ENCODE data around the gene RYK.
A peak's percentile ranks its signal among the peaks of the same experiment; 100 is the strongest.
"Not testable (repeated sequence)": the region's sequence is repeated elsewhere in the genome, so short reads cannot be mapped to it uniquely, and the experiment has no call there.

RYK gene

DNA sequence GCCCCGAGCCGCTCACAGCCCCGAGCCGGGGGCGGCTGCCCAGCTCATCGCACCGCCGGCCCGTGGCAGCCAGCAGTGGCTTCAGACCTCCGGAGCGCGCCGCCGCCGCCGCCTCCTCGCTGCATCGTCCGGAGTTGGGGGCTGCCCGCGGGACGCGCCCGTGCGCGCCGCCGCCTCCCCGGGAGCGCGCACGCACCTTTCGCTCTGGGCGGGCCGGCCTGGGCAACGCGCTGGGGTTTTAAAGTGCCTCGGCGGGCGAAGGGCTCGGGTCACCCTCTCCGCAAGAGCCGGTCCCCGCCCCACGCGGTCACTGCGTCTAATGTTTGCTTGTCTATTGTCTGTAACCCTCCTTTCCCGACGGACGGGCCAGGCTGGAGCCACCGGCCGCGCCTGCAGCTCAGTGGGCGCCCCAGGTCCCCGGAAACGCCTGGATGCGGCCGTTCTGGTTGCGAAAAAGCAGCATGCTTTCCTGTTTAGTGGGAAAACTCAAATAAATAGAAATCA lies at the start of gene RYK:
RYK (minus strand) TSS at position 143 of the 504 bp plus-strand sequence. CDS start 205 bp downstream, outside the sequence.
- peak; percentile 69 for DNase-seq

DNA sequence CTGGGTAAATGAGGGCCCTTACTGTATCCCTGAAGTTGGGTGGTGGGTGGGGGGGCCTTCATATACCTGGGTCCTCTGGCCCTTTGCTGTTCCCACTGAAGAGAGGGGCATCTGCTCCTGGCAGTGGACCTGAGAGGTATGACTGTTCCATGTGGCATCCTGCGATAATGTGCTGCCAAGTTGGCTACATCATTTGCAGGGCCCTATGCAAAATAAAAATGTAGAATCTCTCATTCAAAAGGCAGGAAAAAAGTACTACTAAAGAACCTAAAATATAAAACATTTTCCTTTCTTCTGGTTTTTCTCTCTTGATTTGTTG lies 49.2 kb upstream of the RYK start:
- DNase-seq: no peak

DNA sequence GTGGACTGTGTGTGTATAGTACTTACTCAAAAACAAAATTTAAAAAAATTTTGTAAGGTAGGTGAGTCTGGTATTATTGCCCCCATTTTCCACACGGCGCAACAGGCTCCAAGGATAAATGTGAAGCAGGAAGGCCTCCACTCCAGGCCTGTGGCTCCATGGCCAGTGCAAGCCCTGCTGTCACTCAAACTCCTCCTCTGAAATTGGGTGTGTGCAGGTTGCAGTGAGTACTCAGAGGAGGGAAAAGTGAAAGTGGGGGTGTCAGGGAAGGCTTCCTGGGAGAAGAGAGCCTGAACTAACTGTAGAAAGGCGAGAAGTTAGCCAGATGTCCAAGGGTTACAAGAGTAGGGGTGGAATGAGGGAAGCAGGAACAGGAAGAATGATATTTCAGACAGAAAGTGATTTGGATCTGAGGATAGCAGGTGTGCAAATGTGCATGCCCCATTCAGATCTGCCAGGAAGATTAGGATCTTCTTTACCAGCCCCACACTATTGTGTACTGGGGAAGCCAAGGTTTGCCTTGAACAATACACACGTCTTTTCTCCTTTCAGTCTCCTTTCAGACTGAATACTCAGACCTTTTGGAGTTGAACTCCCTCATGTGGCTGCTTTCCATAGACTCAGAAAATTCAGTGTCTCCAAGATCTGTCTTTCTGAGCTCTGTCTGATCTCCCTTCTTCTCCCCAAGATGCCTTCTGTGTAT lies 48.7 kb upstream of the RYK start:
- DNase-seq: no peak

DNA sequence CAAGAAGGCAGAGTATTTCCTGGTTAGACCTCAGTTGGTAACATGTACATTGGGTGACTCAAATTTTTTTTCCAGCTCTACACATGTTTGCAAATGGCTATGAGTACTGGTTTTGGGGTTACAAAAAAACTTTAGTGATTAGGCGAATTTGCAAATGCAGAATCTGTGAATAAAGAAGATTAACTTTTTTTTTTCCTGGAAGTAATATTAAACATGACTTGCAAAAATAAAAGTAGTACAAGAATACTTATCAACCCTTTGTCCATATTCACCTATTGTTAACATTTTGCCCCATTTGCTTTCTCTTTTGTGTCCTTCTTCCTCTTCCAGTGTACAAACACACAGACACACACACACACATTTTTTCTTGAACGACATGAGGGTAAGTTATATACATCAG lies 47.6 kb upstream of the RYK start:
- no peak for DNase-seq

DNA sequence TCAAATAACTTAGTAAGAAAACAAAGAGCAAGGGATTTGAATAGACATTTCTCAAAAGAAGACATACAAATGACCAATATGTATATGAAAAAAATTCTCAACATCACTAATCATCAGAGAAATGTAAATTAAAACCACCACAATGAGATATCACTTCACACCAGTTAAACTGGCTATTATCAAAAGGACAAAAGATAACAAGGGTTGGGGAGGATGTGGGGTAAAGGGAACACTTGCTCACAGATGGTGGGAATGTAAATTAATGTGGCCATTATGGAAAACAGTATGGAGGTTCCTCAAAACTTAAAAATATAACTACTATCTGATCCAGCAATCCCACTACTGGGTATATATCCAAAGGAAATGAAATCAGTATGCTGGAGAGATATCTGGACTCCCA lies 46.0 kb upstream of the RYK start:
- DNase-seq: no peak

DNA sequence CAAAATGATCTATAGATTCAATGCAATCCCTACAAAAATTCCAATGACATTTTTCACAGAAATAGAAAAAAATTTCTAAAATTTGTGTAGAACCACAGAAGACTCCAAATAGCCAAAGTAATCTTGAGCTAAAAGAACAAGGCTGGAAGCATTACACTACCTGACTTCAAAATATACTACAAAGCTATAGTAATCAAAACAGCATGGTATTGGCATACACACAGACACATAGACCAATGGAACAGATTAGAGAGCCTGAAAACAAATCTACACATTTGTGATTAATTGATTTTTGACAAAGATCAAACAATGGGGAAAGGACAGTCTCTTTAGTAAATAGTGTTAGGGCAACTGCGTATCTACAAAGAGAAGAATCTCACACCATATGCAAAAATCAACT lies 45.3 kb upstream of the RYK start:
- DNase-seq: no peak

DNA sequence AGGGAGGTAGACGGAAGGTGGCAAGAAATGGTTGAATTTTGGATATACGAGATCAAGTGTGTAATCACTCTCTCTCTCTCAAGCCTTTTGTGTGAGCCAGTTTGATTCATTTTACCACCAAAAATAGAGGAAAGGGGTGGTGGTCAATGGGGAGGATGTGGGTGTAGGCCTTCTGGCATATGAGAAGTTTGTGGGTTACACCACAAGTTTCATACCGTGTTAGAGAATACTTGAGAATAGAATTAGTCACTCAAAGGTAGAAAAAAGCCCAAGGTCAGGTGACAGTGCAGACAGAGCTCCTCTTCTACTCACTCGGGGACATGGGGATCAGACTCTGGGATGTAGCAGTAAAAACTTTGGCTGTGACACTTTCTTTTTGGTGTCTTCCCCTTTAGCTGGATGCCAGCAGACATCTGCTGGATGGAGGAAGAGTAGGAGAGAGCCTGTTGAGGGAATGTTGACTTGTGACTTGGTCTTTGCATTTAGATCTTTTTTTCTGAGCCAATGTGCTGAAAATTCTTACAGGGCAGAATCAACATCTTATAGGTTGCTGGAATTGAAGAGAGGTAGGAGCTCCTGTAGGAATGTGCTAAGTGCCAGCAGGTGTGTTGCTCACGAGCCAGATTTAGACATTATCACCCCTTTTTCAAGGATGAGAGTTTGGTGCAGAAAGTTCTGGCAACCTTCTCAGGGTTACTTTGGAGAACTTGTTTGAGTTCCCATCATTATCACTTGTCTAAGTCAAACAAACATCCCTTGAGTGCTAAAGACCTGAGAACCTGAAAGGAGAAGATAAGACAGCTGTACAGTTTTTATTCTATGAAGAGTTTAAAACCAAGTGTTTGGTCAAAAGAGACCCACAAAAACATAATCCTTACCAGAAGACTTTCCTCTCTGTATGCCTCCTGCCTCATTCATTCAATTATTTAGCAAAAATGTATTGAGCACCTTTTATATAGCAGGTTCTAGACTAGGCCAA lies 43.9 kb upstream of the RYK start:
- DNase-seq: peak; percentile 56

DNA sequence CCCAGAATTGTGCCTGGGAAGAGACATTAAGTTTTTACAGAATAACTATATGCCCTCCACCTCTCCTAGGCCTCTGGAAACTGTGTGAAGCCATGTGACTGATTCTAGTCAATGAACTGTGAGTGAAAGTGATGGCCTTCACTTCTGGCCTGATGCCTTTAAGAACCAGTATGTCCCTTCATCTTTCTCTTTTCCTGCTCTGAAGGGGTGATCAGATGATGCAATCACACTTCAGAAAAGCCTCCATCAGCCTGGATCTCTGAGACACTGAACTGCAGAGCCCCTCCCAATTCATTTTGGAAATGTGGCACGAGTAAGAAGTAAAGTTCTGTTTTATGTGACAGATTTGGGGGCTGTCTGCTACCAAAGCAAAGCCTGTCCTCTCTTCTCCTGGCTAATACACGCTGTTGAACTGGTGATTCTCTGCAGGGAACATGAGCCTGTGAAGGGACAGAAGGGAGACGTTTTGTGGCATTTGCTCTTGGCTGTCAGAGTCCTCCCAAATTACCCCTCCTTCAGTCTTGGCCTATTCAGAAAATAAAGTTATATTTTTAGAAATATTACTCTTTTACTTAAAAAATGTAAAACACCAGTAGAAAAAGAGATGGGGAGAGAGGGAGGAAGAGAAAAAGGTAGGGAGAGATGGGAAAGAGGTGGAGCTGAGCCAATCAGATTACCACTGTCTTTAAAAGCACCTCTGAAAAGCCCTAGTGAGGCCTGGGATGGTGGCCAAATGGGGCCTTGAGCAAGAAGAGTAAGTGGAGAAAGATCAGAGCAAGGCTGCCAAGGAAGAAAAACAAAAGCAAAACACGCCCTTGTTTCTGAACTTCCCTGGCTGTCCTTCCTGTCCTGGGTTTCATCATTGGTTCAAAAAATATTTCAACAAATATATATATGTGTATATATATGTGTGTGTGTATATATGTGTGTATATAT lies 40.9 kb upstream of the RYK start:
- no peak for DNase-seq

DNA sequence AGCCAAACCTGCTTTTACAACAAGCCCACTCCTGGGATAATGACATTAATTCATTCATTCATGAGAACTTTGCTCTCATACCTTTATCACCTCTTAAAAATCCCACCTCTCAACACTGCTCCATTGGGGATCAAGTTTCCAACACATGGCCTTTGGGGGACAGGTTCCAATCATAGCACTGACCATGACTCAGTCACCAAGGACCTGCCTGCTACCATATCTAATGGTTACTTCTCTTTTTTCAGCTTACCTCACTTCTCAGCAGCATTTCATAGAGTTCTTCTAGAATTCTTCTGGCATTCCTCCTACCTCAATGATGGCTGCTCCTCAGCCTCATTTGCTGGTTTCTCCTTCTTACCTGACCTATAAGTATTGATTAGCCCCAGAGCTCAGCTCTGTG lies 36.9 kb upstream of the RYK start:
- no peak for DNase-seq

DNA sequence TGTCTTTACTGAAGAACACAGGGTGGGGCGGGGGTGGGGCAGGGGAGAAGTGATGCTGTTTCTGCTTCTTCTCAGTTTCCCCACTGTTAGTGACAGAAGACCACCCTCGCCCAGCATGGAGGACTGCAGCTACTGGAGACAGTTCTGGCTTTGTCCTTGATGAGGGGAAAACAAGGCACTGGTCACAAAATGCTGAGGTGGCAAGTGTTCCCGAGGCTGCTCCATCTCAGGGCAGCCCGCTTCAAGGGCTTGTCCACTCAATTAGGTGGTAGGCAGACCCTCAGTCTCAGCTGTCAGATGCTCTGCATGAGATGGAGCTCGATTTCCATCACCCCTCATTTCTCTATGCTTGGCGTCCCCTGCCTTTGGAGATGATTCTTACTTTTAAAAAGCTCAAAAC lies 33.8 kb upstream of the RYK start:
- DNase-seq: no peak

DNA sequence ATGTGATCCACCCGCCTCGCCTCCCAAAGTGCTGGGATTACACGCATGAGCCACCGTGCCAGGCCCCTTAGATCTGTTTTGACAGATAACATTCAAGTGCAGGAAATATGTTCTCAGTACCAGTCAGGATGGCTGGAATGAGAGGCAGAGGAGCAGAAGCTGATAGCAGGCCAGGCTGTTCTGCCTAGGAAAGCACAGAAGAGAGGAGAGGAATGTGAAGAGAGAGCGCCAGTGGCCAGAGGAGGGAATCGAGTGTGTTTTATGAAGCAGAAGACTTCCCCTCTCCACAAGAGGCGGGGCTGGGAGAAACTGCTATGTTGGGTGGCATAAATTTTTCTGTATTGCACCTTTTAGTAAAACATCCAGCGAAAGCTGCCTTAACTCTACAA lies 32.0 kb upstream of the RYK start:
- no peak for DNase-seq

DNA sequence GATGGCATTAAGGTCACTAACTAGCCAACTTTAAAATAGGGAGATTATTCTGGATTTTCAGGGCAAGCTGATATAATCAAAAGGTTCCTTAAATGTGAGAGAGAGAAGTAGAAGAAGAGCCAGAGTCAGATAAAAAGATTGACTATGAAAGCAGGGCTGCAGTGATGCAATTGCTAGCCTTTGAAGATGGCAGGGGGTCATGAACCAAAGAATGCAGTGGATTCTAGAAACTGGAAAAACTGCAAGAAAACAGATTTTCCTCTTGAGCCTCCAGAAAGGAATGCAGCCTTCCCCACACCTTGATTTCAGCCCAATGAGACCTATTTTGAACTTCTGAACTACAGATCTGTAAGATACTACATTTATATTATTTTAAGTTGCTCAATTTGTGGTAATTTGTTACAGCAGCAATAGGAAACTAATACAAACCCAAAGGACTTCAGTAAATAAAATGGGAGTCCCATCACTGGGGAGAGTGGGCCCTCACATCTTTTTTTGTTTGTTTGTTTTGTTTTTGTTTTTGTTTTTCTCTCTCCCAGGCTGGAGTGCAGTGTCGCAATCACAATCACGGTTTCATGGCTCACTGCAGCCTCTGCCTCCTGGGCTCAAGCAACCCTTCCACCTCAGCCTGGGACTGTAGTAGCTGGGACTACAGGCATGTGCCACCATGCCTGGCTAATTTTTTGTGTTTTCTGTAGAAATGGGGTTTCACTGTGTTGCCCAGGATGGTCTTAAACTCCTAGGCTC lies 31.4 kb upstream of the RYK start:
- no peak for DNase-seq

DNA sequence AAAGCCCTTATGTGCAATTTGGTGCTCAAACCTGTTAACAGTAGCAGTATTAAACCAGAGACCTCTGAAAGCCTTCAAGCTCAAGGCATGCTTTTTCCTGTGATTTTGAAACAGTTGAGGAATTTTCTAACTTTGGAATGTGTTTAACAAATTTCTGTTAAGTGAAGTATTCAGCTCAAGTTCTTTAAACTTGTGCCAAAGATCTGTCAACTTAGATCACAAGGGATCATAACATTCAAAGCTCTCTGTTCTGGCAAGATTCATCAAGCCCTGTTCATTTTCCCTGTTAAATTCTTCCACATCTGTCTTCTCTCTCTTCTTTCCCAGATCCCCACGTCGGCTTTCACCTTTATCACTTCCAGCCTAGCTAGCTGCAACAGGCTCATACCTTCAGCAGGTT lies 28.8 kb upstream of the RYK start:
- no peak for DNase-seq

DNA sequence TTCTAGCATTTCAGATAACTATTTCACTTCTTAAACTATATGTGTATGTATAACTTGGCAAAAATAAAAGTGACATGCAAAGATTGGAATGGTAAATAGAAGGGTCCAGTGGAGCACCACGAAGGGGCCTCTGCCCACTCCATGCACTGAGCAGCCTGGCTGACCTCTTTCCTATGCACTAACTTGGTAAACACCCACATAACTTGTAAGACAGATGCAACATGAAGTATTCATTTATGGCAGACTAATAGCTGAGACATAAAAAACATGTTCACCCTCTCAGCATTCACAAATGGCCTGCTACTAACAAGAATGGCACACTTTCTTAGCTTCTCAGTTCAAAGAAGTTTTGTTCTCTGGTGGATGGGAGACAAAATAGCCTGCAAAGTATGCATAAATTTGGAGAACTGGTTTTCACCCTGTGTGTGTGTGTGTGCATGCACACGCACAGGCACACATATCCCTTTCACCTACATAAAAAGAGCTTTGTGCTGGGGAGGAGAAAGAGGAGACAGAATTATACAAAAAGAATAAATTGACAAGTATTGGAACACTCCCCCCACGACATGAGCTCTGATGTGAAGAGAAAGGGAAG lies 26.5 kb upstream of the RYK start:
- DNase-seq: no peak

DNA sequence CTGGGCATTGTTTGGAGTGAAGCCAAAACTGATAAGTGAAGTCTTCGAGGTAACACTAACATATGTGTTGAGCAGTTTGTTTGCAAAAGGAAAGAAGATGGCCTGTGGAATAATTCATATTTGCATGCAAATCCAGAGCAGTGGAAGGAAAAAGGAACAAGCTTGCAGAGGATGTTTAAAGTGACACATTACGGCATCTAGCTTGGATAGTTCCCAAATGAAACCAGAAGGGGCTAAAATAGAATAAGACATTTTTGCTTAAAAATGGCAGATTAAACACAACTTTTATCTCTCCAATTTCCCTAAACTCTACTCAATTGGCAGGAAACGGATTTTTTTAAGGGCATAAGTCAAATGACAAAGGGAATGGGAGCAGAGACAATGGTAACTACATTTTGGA lies 25.4 kb upstream of the RYK start:
- DNase-seq: no peak

DNA sequence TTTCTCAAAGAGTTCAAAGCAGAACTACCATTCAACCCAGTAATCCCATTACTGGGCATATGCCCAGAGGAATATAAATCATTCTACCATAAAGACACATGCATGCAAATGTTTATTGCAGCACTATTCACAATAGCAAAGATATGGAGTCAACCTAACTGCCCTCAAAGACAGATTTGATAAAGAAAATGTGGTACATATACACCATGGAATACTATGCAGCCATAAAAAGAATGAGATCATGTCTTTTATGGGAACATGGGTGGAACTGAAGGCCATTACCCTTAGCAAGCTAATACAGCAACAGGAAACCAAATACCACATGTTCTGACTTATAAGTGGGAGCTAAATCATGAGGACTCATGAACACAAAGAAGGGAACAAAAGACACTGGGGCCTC lies 24.5 kb upstream of the RYK start:
- DNase-seq: not testable (repeated sequence)

DNA sequence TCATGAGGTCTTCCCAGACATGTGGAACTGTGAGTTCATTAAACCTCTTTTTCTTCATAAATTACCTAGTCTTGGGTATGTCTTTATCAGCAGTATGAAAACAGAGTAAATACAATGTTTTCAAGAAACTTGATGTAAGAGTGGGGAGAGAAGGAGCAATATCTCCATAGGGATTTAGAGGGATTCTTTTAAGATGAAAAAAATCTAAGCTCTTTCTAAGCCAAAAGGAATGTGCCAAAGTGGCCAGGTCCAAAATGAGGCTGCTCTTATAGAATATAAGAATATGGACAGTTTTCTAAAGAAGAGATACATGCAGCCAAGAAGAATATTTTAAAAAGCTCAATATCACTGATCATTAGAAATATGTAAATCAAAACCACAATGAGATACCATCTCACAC lies 23.9 kb upstream of the RYK start:
- DNase-seq: no peak

DNA sequence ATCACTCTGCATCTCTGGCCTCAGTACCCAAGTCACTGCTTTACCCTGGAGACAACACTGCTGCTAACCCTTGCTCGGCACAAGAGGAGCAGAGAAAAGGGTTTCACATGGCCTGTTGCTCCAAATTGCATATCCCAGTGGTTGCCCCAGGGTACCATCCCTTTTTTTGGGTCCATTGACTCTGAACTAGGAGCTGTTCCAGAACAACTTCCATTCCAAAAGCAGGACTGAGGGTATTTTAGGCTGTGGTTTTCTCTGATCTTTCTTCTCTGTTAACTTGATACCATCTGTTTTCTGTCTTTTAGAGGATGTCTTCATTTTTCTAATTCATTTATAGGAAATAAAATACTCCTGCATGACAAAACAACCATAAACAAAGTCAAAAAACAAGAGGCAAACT lies 17.3 kb upstream of the RYK start:
- no peak for DNase-seq

DNA sequence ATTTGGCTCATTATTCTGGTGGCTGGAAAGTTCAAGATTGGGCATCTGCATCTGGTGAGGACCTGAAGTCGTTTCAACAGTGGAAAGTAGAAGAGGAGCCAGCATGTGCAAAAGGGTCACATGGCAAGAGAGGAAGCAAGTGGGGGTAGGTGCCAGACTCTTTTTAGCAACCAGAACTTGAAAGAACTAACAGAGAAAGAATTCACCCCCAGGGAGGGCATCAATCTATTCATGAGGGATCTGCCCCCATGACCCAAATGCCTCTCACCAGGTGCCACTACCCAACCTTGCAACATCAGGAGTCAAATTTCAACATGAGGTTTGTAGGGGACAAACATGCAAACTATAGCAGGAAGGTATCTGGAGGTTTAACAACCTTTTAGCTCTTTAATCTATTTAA lies 10.3 kb upstream of the RYK start:
- DNase-seq: no peak

DNA sequence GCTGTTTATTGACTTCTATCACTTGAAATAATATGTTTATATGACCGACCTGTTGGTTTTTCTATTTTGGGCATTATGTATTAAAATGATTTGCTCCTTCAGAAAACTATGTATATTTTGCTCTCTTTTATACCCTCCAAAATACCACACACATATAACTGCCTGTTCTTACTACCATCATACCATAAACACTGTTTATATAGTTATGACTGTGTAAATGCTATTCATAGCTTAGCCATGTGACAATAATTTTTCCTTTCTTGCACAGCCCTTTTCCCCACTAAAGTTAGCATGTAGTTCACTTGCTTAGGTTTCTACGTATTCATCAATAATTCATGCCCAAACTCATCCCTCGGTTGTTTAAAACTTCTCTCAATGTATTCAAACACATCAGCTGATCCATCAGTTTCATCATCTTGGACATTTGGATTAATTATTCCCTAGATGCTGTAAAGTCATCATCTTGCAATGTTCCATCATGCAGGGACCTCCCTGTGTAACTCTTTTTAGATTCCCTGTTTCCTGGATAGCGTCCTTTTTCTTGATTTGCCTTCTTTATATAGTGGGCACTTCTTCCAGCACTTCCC lies 8.2 kb upstream of the RYK start:
- no peak for DNase-seq

DNA sequence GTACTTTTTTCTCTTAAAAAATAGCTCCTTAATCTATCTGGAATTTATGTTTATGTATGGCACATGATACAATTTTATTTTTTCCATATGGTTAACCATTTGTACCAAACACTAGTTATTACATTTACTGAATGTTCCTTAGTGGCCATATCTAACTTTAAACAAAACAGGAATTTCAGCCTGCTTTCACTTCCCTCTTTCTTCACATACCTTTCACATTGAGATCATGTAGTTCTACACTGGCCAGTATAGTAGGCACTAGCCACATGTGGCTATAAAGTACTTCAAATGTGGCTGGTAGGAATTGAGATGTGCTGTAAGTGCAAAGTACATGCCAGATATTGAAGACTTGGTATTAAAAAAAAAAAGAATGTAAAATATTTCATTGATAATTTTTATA lies 4.7 kb upstream of the RYK start:
- DNase-seq: no peak

Measured in activated gamma-delta T cell treated with Interleukin-2 at 50 U/mL for 16 hours (primary cell).